Gastroesophageal sphincter (tissue), 4 donors: ENCODE data around the gene CLASP2. TPM values are rescaled to one million over a fixed set of nuclear protein-coding genes. Genes with fewer than 3 reads are reported as not detected.
"Not testable (repeated sequence)": the region's sequence is repeated elsewhere in the genome, so short reads cannot be mapped to it uniquely, and the experiment has no call there.

Experiments used
- ATAC-seq: fragments of 150-250 bp; one replicate; pipeline ENCODE4 v1.9.1; 2016; ENCODE audit warnings: mild to moderate bottlenecking, moderate library complexity
- H3K27ac ChIP-seq, 4 donors: fragments of 200-600 bp; sonication (generic) in 3 of 4; 1 replicate in 3 of 4; 2 replicates in 1 of 4; pipeline ENCODE4 v1.5.1; 2016 to 2019
- H3K27me3 ChIP-seq: fragments of 200-600 bp; sonication (generic); one replicate; pipeline ENCODE4 v1.5.1; 2019
- H3K36me3 ChIP-seq, 2 donors: fragments of 200-600 bp; sonication (generic); one replicate each; pipeline ENCODE4 v1.5.1; 2019; ENCODE audit warnings: control low read depth in 1 of 2
- H3K4me1 ChIP-seq, 3 donors: fragments of 200-600 bp; sonication (generic); 1 replicate in 2 of 3; 2 replicates in 1 of 3; pipeline ENCODE4 v1.5.1; 2016 to 2019; ENCODE audit warnings: control low read depth in 2 of 3
- H3K4me3 ChIP-seq, 2 donors: fragments of 200-600 bp; sonication (generic); one replicate each; pipeline ENCODE4 v1.5.1; 2019; ENCODE audit warnings: mild to moderate bottlenecking in 1 of 2, moderate library complexity in 1 of 2
- H3K9me3 ChIP-seq, 3 donors: fragments of 200-600 bp; sonication (generic); one replicate each; pipeline ENCODE4 v1.5.1; 2017 to 2019; ENCODE audit warnings: control low read depth in 2 of 3
- CTCF ChIP-seq, 4 experiments: fragments of 200-600 bp in 2 of 4; fragments of 450-650 bp in 2 of 4; sonication (generic) in 1 of 4; IDR thresholded peaks; one replicate each; pipeline ENCODE4 v1.5.1; 2017 to 2019; ENCODE audit warnings: antibody characterized with exemption in 4 of 4, mild to moderate bottlenecking in 2 of 4, moderate library complexity in 2 of 4
- EP300 ChIP-seq: sonication (generic); formaldehyde crosslinking; IDR thresholded peaks from one replicate; pipeline ENCODE4 v1.6.1; 2017; ENCODE audit warnings: antibody characterized with exemption, mild to moderate bottlenecking
- POLR2A ChIP-seq, 2 donors: fragments of 450-650 bp; IDR thresholded peaks; one replicate each; pipeline ENCODE4 v1.6.1; 2017; ENCODE audit warnings: antibody characterized with exemption in 2 of 2, mild to moderate bottlenecking in 2 of 2, moderate library complexity in 1 of 2
- POLR2AphosphoS5 ChIP-seq: sonication (generic); formaldehyde crosslinking; IDR thresholded peaks from one replicate; pipeline ENCODE4 v1.6.1; 2017; ENCODE audit warnings: antibody characterized with exemption
- WGBS, 2 donors: methylation state at CpG; one replicate each; pipeline ENCODE4 v1.1.5; 2018; ENCODE audit warnings: low coverage in 1 of 2; 5-methylcytosine and 5-hydroxymethylcytosine counted together
- total RNA-seq, 4 donors: library from RNA; depleted of rRNA; stranded (reverse); fragments of >200 nt; gene quantifications; one replicate each; pipeline ENCODE4 v1.1.0, GENCODE V29; 2016

The CLASP2 gene
- 10 to 100 TPM; 45.3 to 90.7 (median 54.1) TPM for total RNA-seq

- Histone ChIP-seq H3K27ac (peak within 1 kb of the TSS; percentile 94 to 98 (median 98)), H3K36me3 (no peaks in the 10 kb centered on the region)
- peak; percentile 97 for ATAC-seq
Observed at GRCh38 chr3:33717866-33718594, at the start of gene CLASP2. Gene CLASP2, minus strand, starts transcription at chr3:33718254. Its CDS starts 252 bp downstream, at chr3:33718002.

DNA sequence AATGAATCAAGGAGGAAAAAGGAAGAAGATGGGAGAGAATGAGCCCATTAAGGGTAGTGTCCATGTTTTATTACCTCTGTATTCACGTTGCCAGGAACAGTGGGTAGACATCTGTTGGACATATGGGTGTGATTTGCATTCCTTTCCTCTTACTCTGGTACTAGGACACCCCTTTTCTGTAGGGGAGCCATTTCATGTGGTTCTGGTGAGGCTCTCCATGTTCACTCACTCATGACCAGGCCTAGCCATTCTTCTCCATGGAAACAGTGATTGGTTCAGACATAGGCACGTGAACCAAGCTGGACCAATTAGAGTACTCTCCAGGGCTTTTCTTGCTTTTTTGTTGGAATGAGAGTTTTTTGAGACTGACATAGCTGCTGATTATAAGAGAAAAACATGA, 40.8 kb upstream of the CLASP2 start:
- TF ChIP-seq CTCF (IDR thresholded peaks at IDR 0.05), result no peak
- no peak for TF ChIP-seq POLR2AphosphoS5
- TF ChIP-seq EP300, result no peak
- TF ChIP-seq POLR2A (IDR thresholded peaks at IDR 0.05), result no peak
- H3K36me3 ChIP-seq, result no peaks in the 10 kb centered on the region
- H3K9me3 ChIP-seq, result peaks cover 0 to 12% (median 0%) of the 10 kb centered on the region in 3 donors
- 75 to 88% methylated on average over 2 of the region's 2 CpGs for WGBS, 2 donors
- H3K27me3 ChIP-seq, result no peaks in the 10 kb centered on the region
- ATAC-seq, result no peak
- H3K4me3 ChIP-seq, result no peak overlapping the region
- H3K27ac ChIP-seq, result no peak overlapping the region
- no peaks in the 10 kb centered on the region for H3K4me1 ChIP-seq

More at GRCh38 chr3:33717866-33718594, at the start of gene CLASP2:
- TF ChIP-seq POLR2A (IDR thresholded peaks at IDR 0.05), result peak; percentile 57 to 67
- TF ChIP-seq EP300, result peak; percentile 30
- TF ChIP-seq POLR2AphosphoS5, result peak; percentile 69
- TF ChIP-seq CTCF (IDR thresholded peaks at IDR 0.05), result peak in 3 of 4 experiments; percentile 6 to 35 (median 15)
- Histone ChIP-seq H3K27me3 (no peaks in the 10 kb centered on the region), H3K4me3 (peak within 1 kb of the TSS; percentile 78 to 85), H3K4me1 (peaks cover 0 to 15% (median 4%) of the 10 kb centered on the region in 3 donors), H3K9me3 (no peaks in the 10 kb centered on the region)
- 0% methylated on average over 2 of the region's 68 CpGs; no CpG with 5 or more reads in 1 of the 2 donors for WGBS, 2 donors

- Histone ChIP-seq H3K9me3 (peaks cover 0 to 14% (median 0%) of the 10 kb centered on the region in 3 donors), H3K27me3 (no peaks in the 10 kb centered on the region), H3K36me3 (no peaks in the 10 kb centered on the region), H3K4me1 (no peaks in the 10 kb centered on the region), H3K4me3 (no peak overlapping the region), H3K27ac (no peak overlapping the region)
- no peak for ATAC-seq
- TF ChIP-seq CTCF (IDR thresholded peaks at IDR 0.05) (no peak), EP300 (no peak), POLR2A (IDR thresholded peaks at IDR 0.05) (no peak), POLR2AphosphoS5 (no peak)
Observed at GRCh38 chr3:33758281-33758680, 40.2 kb upstream of the CLASP2 start.

DNA sequence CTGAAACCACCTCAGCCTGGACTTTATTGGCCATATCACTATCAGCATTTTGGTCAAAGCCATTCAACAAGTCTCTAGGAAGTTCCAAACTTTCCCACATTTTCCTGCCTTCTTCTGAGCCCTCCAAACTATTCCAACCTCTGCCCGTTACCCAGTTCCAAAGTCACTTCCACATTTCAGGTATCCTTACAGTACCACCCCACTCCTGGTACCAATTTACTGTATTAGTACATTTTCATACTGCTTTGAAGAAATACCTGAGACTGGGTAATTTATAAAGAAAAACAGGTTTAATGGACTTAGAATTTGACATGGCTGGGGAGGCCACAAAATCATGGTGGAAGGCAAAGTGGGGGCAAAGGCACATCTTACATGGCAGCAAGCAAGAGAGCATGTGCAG, 36.3 kb upstream of the CLASP2 start:
- not testable (repeated sequence) for ATAC-seq, H3K4me3 ChIP-seq, H3K27ac ChIP-seq, H3K4me1 ChIP-seq, H3K36me3 ChIP-seq, H3K27me3 ChIP-seq
- H3K9me3 ChIP-seq, result peaks cover 0 to 14% (median 0%) of the 10 kb centered on the region in 3 donors
- 83 to 86% methylated on average over 1 of the region's 1 CpG for WGBS, 2 donors

DNA sequence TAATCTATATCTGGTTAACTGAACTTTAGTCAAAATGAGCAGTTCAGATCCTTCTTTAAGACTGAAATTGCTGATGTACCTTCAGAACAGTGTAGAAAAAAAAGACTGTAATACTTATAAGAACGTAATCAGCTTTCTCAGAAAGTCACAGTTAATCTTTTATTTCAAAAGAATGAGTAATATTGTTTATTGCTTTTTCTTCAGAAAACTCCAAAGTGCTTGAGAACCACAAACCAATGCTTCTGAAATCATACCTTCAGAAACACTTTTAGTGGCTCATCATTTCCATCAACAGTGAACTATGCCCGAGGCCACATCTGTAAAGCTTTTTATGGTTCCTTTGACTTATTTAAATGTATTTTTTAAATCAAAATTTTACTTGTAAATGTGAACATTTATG, 33.3 kb upstream of the CLASP2 start:
- Histone ChIP-seq H3K4me1 (no peaks in the 10 kb centered on the region), H3K4me3 (no peak overlapping the region), H3K9me3 (peaks cover 0 to 14% (median 0%) of the 10 kb centered on the region in 3 donors), H3K36me3 (no peaks in the 10 kb centered on the region), H3K27ac (no peak overlapping the region), H3K27me3 (no peaks in the 10 kb centered on the region)
- WGBS, 2 donors, result 67 to 79% methylated on average over 2 of the region's 2 CpGs
- no peak for ATAC-seq
- TF ChIP-seq POLR2AphosphoS5 (no peak), EP300 (no peak), CTCF (IDR thresholded peaks at IDR 0.05) (no peak), POLR2A (IDR thresholded peaks at IDR 0.05) (no peak)
